Gastrocnemius medialis (tissue), 4 donors: ENCODE data around the gene PLCB3. TPM values are rescaled to one million over a fixed set of nuclear protein-coding genes. Genes with fewer than 3 reads are reported as not detected.

Experiments used
- ATAC-seq, 2 donors: fragments of 150-250 bp; one replicate each; pipeline ENCODE4 v1.9.1; 2016
- DNase-seq, 2 donors: peaks; one replicate each; pipeline ENCODE4 v3.0.0-alpha.2; 2019
- H3K27ac ChIP-seq, 4 donors: fragments of 200-600 bp; sonication (generic); 1 replicate in 1 of 4; 2 replicates in 3 of 4; pipeline ENCODE4 v1.5.1; 2016 to 2018; ENCODE audit warnings: mild to moderate bottlenecking in 2 of 4, moderate library complexity in 1 of 4
- H3K27me3 ChIP-seq, 3 donors: fragments of 200-600 bp; sonication (generic) in 2 of 3; 1 replicate in 1 of 3; 2 replicates in 2 of 3; pipeline versions ENCODE4 v1.5.1 to v1.6.0; 2016 to 2019; ENCODE audit warnings: mild to moderate bottlenecking in 1 of 3, moderate library complexity in 1 of 3
- H3K36me3 ChIP-seq, 2 donors: fragments of 200-600 bp; sonication (generic) in 1 of 2; one replicate each; pipeline ENCODE4 v1.5.1; 2017 to 2018
- H3K4me1 ChIP-seq, 2 donors: fragments of 200-600 bp; sonication (generic) in 1 of 2; one replicate each; pipeline ENCODE4 v1.5.1; 2016 to 2017; ENCODE audit warnings: mild to moderate bottlenecking in 2 of 2
- H3K4me3 ChIP-seq, 4 donors: fragments of 200-600 bp; sonication (generic) in 3 of 4; 1 replicate in 1 of 4; 2 replicates in 3 of 4; pipeline ENCODE4 v1.5.1; 2016 to 2019; ENCODE audit warnings: mild to moderate bottlenecking in 2 of 4
- H3K9me3 ChIP-seq, 3 donors: fragments of 200-600 bp; sonication (generic) in 2 of 3; 1 replicate in 1 of 3; 2 replicates in 2 of 3; pipeline ENCODE4 v1.5.1; 2016 to 2019
- CTCF ChIP-seq, 5 experiments: fragments of 450-650 bp in 3 of 5; fragments of 200-600 bp in 2 of 5; sonication (generic) in 2 of 5; IDR thresholded peaks in 4 of 5; conservative IDR thresholded peaks in 1 of 5; 1 replicate in 4 of 5; 2 replicates in 1 of 5; pipeline ENCODE4 v1.5.1; 2016 to 2019; ENCODE audit warnings: antibody characterized with exemption in 5 of 5, mild to moderate bottlenecking in 3 of 5, moderate library complexity in 3 of 5
- POLR2A ChIP-seq, 2 donors: fragments of 450-650 bp; IDR thresholded peaks; one replicate each; pipeline ENCODE4 v1.6.1; 2017; ENCODE audit warnings: antibody characterized with exemption in 2 of 2, mild to moderate bottlenecking in 2 of 2, moderate library complexity in 2 of 2
- in situ Hi-C, 4 donors: fragments of 200-750 bp; cut with MboI; loops; one replicate each; pipeline versions ENCODE4 v1.15.0 to v1.8.0; 2017; ENCODE audit warnings: low sequenced_read_pairs in 4 of 4
- intact Hi-C: fragments of 100-400 bp; cut with DNase I; formaldehyde crosslinking; loops from one replicate; pipeline ENCODE4 v1.15.1; 2023; ENCODE audit warnings: low total_unique reads
- total RNA-seq, 4 donors: library from RNA; depleted of rRNA; stranded (reverse); fragments of >200 nt; gene quantifications; one replicate each; pipeline versions ENCODE4 v1.1.0 to v1.2.3, GENCODE V29; 2016

The PLCB3 gene
- total RNA-seq, 4 donors from 2014 or later, result 4.7 to 9.7 (median 6.2) TPM

GRCh38 chr11:64289002-64289564 lies 37.8 kb downstream of the PLCB3 start:
- Histone ChIP-seq H3K36me3 (no peaks in the 10 kb centered on the region), H3K9me3 (no peaks in the 10 kb centered on the region), H3K27ac (no peak overlapping the region), H3K27me3 (peaks cover 20 to 31% (median 29%) of the 10 kb centered on the region in 3 donors), H3K4me1 (peaks cover 12 to 21% of the 10 kb centered on the region in 2 donors), H3K4me3 (no peak overlapping the region)
- no peak for TF ChIP-seq CTCF (IDR thresholded peaks at IDR 0.05 in 4 of 5, conservative IDR thresholded peaks at IDR 0.05 in 1 of 5)
- no peak for TF ChIP-seq POLR2A (IDR thresholded peaks at IDR 0.05)
- no peak for DNase-seq
- in situ Hi-C loops (no loop called here), intact Hi-C loops (no loop called here)
- ATAC-seq, result no peak

GRCh38 chr11:64290352-64291261 lies 39.3 kb downstream of the PLCB3 start:
- no peaks in the 10 kb centered on the region for H3K36me3 ChIP-seq
- peaks cover 11 to 18% of the 10 kb centered on the region in 2 donors for H3K4me1 ChIP-seq
- in situ Hi-C loops, result no loop called here
- intact Hi-C loops, result no loop called here
- no peak overlapping the region for H3K4me3 ChIP-seq
- ATAC-seq (no peak), DNase-seq (no peak)
- peaks cover 34 to 46% (median 42%) of the 10 kb centered on the region in 3 donors for H3K27me3 ChIP-seq
- TF ChIP-seq CTCF (IDR thresholded peaks at IDR 0.05 in 4 of 5, conservative IDR thresholded peaks at IDR 0.05 in 1 of 5) (no peak), POLR2A (IDR thresholded peaks at IDR 0.05) (no peak)
- no peaks in the 10 kb centered on the region for H3K9me3 ChIP-seq
- no peak overlapping the region for H3K27ac ChIP-seq

GRCh38 chr11:64291262-64291751 lies 40.0 kb downstream of the PLCB3 start, which contains the start of gene KCNK4:
Gene KCNK4 (plus strand): TSS chr11:64291302. CDS start chr11:64293019, 1,717 bp downstream.
- H3K27me3 ChIP-seq, result peaks cover 35 to 50% (median 46%) of the 10 kb centered on the region in 3 donors
- no peaks in the 10 kb centered on the region for H3K36me3 ChIP-seq
- DNase-seq (no peak), ATAC-seq (no peak)
- in situ Hi-C loops (no loop called here), intact Hi-C loops (no loop called here)
- H3K4me1 ChIP-seq, result peaks cover 7 to 13% of the 10 kb centered on the region in 2 donors
- peak within 1 kb of the TSS; percentile 30 to 38 (median 35) for H3K4me3 ChIP-seq
- H3K9me3 ChIP-seq, result no peaks in the 10 kb centered on the region
- H3K27ac ChIP-seq, result no peak within 1 kb of the TSS
- no peak for TF ChIP-seq CTCF (IDR thresholded peaks at IDR 0.05 in 4 of 5, conservative IDR thresholded peaks at IDR 0.05 in 1 of 5)
- TF ChIP-seq POLR2A (IDR thresholded peaks at IDR 0.05), result no peak

- ATAC-seq, result no peak
- DNase-seq, result no peak
- H3K4me1 ChIP-seq, result peaks cover 1 to 7% of the 10 kb centered on the region in 2 donors
- in situ Hi-C loops, result no loop called here
- H3K4me3 ChIP-seq, result peak overlapping the region; percentile 30 to 38 (median 35)
- H3K27ac ChIP-seq, result no peak overlapping the region
- TF ChIP-seq POLR2A (IDR thresholded peaks at IDR 0.05) (no peak), CTCF (IDR thresholded peaks at IDR 0.05 in 4 of 5, conservative IDR thresholded peaks at IDR 0.05 in 1 of 5) (no peak)
- no peaks in the 10 kb centered on the region for H3K9me3 ChIP-seq
- intact Hi-C loops, result no loop called here
- peaks cover 41 to 55% (median 52%) of the 10 kb centered on the region in 3 donors for H3K27me3 ChIP-seq
- H3K36me3 ChIP-seq, result no peaks in the 10 kb centered on the region
Observed at GRCh38 chr11:64291752-64292459, 40.6 kb downstream of the PLCB3 start.
